GM21723 (cell line): ENCODE data around the gene KCNQ1.

Source experiments
- ATAC-seq: cut with Tn5 transposase; IDR thresholded peaks from one replicate; pipeline ENCODE4 v1.9.1; 2021; ENCODE audit warnings: mild to moderate bottlenecking, moderate library complexity; ENCODE audit not compliant: unreplicated experiment

KCNQ1 gene

DNA sequence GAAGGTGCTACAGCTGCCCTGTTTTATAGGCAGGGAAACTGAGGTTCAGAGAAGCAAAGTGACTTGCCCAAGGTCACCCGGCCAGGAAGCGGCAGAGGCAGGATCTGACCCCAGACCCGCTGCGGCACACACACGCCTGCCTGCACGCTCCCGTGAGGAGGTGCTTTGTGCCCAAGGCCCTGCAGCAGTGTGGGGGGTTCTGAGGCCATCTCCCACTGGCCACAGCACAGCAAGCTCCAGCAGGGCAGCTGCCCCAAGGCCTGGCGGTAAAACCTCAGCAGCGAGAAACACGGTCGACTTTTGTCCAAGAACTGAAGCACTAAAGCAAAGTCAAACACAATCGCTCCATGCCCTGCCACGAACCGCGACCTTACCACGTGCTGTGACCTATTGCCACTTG, 398.1 kb downstream of the KCNQ1 start:
- no peak for ATAC-seq

DNA sequence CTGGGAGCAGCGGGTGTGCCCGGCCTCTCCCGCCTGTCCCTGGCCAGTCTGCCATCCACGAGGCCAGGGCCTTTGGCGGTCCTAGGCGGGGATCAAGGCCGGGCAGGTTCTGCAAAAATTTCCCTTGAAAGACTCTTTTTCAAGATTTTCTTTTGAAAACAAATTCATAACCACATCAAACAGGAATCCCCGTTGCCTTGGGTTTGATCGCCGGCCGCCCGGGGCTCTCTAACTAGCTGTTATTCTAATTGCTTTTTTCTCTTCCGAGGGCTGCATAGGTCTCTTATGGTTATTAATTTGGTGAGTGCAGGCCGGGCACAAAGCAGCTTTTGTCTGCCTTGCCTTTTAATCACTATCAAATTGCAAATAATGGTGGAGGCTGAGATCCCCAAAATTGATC, 398.7 kb downstream of the KCNQ1 start:
- no peak for ATAC-seq

DNA sequence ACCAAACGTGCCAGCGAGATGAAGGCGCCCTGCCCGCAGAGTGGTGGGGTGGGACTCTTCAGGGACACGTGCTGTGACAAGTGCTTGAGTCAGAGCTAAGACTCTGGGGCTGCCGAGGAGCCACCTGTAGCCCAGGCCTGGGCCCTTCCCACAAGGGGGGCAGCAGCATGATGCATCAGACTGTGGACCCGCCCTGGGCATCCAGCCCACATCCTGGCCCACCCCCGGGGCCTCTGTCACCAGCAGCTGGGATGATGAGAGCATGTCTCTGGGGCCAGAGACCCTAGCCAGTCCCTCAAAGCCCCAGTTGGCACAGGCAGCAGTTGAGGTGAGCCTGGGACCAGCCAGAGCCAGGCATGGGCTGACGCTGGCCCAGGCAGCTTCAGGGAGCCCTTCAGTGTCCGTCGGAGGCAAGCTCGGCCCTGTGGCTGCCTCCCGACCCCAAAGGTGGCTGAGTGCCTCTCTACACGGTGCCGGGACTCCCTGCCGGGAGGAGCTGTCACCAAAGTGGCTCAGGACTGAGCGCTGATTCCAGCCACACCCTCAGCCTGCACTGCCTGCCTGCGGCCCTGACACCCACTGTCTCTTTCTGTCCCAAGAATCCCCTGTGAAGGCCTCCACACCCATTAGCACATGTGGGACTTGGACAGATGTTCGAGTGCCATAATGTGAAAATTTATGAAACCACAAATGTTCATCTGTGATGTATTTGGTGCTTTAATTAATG, 399.5 kb downstream of the KCNQ1 start:
- ATAC-seq, result no peak

DNA sequence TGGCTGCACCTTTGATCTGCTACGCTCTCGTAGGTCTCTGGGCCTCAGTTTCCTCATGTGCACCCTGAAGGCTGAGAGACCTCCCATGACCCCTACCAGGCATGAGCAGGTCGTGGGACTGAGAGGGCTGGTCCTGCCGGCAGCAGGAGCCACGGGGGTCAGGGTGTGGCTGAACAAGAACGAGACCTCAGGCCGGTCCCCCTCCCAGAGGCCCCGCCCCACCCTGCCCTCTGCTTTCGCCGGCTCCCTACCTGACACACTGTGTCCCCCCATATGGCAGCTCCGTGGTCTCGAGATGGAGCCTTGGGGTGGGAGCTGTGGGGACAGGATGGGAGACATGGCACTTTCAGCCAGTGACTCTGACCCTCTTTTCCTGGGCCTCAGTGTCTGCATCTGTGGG, 400.2 kb downstream of the KCNQ1 start:
- ATAC-seq, result no peak

DNA sequence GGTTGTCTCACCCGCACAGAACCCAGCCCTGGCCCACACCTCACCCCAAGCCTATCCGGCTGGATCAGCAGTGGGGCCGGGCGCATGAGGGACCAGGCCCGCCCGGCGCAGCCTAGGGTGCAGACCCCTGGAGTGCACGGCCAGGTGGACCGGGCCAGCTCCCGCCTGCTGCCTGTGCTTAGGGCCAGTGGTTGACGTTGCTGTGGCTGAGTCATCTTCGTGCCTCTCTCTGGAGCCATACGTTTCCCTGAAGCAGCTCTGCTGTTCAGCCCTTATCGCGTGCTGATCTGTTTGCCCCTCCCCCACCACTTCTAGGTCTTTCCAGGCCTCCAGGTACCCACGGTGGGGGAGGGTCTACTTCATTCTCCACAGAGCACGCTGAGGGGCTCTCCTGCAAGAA, 401.2 kb downstream of the KCNQ1 start:
- ATAC-seq, result no peak

DNA sequence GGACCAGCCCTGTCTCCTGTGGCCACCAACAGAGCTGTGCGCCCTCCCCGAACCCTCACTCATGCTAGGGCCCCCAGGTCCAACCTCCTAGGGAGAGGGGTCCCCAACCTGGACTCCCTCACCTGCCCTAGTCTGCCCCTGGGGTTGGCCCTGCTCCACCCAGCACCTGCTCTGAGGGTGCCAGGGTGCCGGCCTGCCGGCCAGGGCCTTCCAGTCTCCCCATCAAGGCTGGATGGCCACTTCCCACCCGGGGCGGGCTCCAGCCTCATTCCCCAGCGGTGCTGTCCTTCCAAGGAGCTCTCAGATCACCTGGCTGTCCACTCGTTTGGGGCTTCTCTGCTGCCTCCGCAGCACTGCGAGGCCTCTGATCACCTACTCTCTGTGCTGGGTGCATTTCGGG, 401.7 kb downstream of the KCNQ1 start:
- ATAC-seq, result no peak

DNA sequence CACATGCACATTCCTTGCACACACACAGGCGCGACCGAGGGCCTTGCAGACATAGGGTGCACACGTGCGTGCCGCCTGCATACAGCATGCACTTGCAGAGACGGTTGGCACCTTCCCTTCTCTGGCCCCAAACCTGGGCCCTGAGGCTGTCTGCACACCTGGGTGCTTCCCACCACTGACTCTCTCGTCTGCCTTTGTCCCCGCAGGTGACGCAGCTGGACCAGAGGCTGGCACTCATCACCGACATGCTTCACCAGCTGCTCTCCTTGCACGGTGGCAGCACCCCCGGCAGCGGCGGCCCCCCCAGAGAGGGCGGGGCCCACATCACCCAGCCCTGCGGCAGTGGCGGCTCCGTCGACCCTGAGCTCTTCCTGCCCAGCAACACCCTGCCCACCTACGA, 402.8 kb downstream of the KCNQ1 start:
- no peak for ATAC-seq

DNA sequence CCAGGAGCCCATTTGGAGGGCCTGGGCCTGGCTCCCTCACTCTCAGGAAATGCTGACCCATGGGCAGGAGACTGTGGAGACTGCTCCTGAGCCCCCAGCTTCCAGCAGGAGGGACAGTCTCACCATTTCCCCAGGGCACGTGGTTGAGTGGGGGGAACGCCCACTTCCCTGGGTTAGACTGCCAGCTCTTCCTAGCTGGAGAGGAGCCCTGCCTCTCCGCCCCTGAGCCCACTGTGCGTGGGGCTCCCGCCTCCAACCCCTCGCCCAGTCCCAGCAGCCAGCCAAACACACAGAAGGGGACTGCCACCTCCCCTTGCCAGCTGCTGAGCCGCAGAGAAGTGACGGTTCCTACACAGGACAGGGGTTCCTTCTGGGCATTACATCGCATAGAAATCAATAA, 403.7 kb downstream of the KCNQ1 start:
- no peak for ATAC-seq

DNA sequence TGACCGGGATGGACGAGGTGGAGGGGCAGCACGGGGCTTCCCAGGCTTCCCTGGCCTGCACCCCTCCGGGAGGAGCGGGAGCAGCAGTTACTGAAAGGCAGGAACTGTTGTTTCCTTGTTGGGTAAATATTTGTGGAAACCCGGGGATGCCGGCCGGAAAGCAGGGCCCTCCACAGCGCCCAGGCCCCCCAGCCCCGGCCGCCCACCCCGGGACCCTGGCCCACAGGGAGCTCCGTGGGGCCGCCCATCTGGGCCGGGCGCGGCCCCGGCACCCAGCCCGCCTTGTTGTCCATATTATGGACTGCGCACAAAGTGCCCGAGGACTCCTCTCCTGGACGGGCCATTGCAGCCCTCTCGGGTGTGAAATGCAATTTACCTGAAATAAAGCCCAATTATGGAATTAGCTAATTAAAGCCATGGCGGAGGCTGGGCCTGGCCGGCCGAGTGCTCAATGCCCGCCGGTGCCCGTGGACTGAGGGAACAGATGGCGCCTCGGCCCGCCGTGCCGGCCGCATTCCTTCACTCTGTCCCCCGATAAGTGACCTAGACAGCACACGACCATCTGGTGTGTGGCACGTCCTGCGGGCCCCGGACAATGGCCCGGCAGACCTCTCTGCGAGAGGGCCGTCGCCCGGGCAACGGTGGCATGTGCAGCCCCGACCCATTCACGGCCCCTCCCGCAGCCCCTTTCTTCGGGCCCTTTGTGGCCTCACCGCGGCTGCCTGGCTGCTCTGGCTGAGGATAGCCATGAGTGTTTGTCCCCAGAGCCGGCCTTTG, 405.4 kb downstream of the KCNQ1 start:
- no peak for ATAC-seq

DNA sequence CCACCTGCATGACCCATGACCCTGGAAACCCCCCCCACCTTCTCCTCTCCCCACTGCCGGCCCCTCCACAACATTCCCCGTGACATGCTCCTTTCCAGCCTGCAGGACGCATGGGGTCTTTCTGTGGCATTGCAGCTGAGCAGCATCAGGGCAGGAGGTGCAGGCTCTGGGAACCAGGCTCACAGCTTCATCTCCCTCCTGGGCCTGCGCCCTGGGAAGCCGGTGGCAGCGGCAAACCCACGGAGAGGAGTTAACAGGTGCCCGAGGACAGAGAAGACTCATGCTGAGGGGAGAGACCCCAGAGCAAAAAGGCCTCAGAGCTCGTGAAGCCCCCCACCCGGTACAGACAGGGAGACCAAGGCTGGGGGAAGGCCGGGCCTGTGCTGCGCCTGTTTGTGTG, 408.6 kb downstream of the KCNQ1 start:
- no peak for ATAC-seq

DNA sequence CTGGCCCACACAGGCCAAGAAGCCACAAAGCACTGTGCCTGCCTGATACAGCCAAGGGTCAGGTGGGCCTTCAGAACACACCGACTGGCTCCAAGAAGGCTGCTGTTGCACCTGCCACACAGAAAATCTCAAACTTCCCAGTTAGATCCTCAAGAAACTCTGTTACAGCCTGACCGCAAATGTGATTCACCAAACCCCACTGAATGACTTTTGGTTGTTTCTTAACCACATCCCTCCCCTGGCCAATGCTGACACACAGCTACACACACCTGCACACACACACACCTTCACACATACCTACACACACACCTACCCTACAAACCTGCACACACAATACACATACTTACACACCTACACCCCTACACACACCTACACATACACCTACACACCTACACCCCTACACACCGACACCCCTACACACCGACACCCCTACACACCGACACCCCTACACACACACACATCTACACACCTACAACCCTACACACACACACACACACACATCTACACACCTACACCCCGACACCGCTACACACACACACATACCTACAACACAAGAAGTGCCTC, 409.3 kb downstream of the KCNQ1 start:
- no peak for ATAC-seq

DNA sequence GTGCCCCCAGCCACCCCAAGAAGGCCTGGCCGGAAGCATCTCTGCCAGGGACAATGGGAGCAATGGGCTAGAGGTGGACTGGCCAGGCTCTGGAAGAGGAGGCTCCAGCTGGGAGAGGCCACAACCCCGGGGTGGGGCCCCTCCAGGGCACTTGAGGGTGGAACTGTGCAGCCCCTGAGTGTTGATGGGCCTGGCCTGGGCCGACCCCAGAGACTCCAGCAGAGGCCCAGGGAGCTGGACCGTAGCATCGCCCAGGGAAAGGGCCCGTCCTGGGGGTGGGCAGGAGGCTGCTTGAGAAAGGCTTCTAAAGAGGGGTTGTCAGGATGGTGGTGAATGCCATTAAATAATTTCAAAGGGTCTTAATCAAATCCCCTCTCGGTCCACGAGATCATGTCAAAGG, 410.4 kb downstream of the KCNQ1 start:
- no peak for ATAC-seq

DNA sequence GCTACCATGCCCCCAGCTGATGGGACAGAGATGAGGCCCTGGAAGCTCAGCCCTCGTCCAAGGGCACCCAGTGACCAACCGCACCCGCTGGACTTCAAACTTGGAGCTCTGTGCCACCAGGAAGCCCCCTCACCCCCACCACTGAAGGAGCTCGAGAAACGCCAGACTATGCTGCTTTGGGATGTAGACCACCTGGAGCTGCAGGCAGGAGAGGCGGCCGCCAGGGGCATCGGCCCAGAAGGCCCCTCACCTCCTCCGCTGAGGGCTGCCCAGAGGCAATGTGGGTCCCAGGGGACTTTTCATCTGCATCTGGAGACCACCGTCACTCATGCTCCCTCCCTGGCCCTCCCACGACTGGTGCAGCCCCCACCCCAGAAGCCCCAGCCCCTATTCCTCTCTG, 412.5 kb downstream of the KCNQ1 start:
- ATAC-seq, result no peak

DNA sequence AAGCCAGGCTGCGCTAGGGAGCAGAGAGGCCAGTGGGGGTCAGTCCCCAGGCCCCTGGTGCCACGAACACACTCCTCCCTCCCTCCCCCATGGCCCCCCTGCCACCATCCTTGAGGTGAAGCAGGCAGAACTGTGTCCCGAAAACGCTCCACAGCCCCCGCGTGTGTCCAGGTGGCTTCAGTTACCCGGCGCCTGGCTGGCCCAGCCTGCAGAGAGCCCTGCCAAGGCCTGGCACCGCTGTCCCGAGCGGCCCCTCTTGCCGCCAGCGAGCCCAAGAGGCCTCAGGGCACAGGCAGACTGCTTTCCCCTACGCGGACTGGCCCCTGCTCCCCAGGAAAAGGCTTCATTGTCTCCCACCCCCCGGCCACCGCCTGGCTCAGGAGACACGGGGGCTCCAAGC, 413.1 kb downstream of the KCNQ1 start:
- ATAC-seq, result no peak

DNA sequence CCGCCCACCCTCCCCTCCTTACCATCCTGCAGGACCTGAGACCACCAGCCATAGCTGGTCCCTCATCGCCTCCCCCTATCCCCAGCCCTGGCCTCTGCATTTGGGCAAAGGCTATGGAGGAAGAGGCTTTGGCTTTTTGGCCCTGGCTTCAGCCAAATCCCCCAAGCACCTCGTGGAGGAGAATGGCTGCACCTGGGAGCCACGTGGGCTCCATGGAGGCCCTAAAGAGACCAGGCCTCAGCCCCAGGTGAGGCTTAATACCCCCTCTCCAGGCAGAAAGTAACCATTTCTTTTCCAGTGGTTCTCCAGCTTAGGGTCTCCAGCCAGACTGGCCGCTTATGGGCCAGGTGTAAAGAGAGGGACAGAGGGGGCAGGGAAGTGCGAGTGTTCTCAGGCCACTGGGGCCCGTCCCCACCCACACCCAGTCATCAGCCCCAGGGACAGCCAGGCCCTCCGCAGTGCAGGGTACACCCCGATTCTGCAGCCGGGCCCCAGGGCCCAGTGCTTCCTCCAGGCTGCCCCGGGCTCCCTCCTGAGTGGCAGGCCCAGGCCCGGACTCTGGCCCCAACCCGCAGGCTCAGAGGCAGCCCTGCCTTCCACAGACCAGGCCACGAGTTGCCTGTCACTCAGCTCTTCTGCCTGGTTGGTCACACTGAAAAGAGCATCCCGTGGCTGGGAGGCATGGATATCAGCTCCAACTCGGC, 414.3 kb downstream of the KCNQ1 start:
- no peak for ATAC-seq

DNA sequence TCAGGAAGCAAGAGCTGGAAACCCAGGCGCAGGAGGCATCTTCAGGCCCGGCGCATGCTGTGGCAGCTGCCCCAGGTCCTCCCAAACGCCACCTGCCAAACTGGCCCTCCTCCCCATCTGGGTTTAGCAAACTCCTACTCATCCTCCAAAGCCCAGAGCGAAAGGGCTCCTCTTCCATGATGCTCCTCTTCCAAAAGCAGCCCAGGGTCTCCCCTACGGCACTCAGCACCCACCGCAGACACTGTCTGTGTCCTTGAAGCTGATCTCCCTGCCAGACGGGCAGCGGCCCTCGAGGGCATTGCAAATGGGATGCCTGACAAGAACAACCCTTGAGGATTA, 414.9 kb downstream of the KCNQ1 start:
- no peak for ATAC-seq

DNA sequence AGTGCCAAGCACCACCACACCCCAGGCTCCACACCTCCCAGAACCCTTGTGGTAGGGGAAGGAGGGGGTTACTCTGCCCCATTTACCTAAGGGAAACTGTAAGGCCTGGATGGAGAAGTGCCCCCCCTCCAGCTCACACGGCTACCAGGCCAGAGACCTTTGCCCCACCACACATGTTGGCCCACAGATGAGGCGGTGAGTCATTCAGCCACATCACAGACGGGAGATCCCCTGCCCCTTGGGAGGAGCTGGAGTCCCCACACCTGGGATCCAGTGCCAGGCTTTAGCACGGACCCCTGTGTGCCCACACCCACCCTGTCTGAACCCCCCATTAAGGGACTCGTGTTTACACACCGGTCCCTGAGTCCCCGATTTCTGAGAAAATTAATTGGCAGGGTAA, 415.8 kb downstream of the KCNQ1 start:
- no peak for ATAC-seq

DNA sequence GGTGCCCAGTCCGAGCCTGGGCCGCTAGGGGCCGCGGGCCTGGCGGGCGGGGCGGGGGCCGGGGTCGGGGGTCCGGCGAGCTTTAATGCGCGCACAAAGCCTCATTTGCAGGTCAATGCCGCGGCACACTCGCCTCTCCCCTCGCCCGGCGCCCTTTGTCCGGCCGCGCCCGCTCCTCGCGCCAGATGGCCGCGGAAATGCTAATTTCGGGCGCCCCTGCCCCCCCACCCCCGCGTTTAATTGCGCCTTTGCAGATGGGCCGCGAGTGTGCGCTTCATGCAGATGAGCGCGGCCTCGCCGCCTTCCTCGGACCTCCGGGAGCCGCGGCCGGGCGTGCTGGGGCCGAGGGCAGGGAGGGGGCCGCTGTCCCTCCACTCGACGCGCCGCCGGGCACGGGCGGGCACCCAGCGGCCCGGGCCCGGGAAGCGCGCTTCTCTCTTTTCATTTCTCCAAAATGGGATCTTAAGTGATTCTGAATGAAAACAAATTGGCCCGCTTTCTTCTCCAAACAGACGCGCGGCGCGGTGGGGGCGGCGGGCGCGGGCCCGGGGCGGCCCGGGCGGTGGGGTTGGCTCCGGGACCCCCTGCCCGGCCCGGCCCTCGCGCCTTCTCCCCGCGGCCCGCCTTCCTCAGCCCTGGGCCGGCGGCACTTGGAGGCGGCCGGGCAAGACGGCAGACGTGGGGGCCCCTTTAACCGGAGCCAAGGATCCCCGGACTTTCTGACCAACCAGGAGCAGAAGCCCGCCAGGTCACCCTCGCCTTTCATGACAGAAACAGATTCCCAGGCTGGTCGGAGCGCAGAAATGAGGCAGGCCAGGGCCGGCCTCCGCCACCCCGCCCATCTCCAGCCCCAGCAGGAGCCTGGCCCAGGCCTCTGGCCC, 417.8 kb downstream of the KCNQ1 start:
- ATAC-seq, result no peak

DNA sequence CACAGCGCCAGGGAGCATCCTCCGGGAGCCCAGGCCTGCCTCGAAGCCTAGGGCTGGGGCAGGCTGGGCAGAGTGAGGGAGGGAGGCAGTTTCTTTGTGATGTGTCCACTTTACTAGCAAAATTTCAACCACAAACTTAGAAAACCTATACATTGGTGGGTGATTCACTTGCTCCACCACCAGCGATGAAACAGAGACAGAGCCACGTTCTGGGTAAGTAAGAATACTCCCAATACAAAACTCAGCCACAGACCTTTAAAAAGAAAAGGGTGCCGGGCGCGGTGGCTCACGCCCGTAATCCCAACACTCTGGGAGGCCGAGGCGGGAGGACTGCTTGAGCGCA, 418.4 kb downstream of the KCNQ1 start:
- ATAC-seq, result no peak

DNA sequence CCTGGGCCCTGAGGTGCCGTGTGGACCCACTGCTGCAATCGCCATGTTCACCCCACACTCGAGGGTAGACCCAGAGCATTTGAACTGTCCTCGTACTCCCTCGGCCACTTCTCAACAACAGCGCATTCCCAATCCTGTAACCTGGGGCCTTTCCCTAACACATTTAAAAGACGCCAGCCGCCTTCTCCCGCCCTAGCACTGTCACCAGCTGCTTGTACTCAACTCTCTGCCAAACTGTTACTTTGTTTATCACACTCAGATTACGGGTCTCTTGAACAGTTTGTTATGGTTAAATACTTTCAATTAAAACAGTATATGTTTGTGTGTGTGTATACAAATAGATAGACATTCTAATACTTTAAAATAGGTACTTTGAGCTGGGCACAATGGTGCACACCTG, 420.1 kb downstream of the KCNQ1 start:
- ATAC-seq, result no peak
